Brain microvascular endothelial cell (primary cell): ENCODE results near the gene RALGPS1.

Source experiments
- DNase-seq: peaks from one replicate; pipeline ENCODE4 v3.0.0-alpha.2; 2020
- H3K27ac ChIP-seq: fragments of 250-450 bp; sonication (Bioruptor Pico); 2 replicates; pipeline ENCODE4 v1.5.1; 2020; ENCODE audit warnings: mild to moderate bottlenecking, moderate library complexity
- H3K27me3 ChIP-seq: fragments of 250-450 bp; sonication (Bioruptor Pico); replicated peaks from 2 replicates; pipeline ENCODE4 v1.5.1; 2020; ENCODE audit warnings: mild to moderate bottlenecking
- H3K36me3 ChIP-seq: fragments of 250-450 bp; sonication (Bioruptor Pico); replicated peaks from 2 replicates; pipeline ENCODE4 v1.5.1; 2020; ENCODE audit warnings: mild to moderate bottlenecking
- H3K4me3 ChIP-seq: 2 replicates; pipeline ENCODE4 v1.5.1; 2011; ENCODE audit warnings: low read depth, mild to moderate bottlenecking, control low read depth, low read length, moderate library complexity
- CTCF ChIP-seq: IDR thresholded peaks from 2 replicates; pipeline ENCODE4 v1.5.1; 2011; ENCODE audit warnings: low read depth, mild to moderate bottlenecking, moderate library complexity, low read length, control low read depth, inconsistent platforms; ENCODE audit errors: missing control alignments
- in situ Hi-C: cut with HindIII; loops from 2 replicates; pipeline ENCODE4 v1.10.0; 2017; ENCODE audit warnings: low sequenced_read_pairs, low pct_ligation_motif_present

Gene RALGPS1

DNA sequence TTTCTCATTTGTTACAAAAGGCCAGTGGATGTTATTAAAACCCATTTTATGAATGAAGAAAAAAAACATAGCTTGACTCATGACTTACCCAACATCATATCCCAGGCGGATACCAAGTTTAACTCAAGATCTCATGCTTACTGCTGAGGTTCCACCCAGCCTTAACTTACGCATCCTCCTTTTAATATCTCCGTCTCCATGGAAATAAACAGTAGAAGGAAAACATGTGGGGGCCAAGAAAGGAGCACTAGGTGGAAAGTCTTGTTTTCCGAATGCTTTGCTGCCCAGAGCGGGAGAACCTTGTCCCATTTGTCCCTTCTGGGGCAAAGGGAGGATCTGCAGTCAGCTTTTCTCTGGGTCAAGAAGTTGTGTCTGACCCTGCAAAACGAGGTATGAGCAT is 163.8 kb downstream of the RALGPS1 start:
- Histone ChIP-seq H3K27me3 (no peaks in the 10 kb centered on the region), H3K4me3 (no peak overlapping the region), H3K36me3 (no peaks in the 10 kb centered on the region), H3K27ac (no peak overlapping the region)
- DNase-seq, result no peak
- in situ Hi-C loops, result no loop called here
- TF ChIP-seq CTCF, result no peak

DNA sequence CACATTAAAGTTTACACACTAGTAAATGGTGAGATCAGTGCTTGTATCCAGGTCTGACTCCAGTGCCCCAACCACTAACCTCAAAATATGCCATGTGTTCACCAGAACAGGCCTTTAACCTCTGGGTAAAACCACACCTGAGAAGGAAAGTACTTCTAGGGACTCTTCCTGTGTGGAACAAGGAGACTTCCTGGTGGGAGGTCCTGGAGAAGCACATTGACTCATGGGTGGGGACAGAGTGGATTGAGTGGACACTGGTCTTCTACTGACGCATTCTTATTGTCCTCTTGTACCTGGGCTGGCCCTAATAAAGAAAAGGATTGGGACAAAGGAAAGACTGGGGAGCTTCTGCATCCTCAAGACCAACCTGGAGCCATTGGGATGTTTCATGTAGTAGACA is 164.4 kb downstream of the RALGPS1 start:
- TF ChIP-seq CTCF, result no peak

GRCh38 chr9:127079446-127080140 is 165.0 kb downstream of the RALGPS1 start:
- DNase-seq, result no peak
- TF ChIP-seq CTCF, result no peak
- Histone ChIP-seq H3K36me3 (no peaks in the 10 kb centered on the region), H3K27me3 (peaks cover 2% of the 10 kb centered on the region), H3K4me3 (no peak overlapping the region), H3K27ac (no peak overlapping the region)
- in situ Hi-C loops, result no loop called here

More for the DNA sequence above, 164.4 kb downstream of the RALGPS1 start:
- Histone ChIP-seq H3K27me3 (no peaks in the 10 kb centered on the region), H3K36me3 (no peaks in the 10 kb centered on the region), H3K4me3 (no peak overlapping the region), H3K27ac (no peak overlapping the region)
- DNase-seq, result no peak
- in situ Hi-C loops, result no loop called here

DNA sequence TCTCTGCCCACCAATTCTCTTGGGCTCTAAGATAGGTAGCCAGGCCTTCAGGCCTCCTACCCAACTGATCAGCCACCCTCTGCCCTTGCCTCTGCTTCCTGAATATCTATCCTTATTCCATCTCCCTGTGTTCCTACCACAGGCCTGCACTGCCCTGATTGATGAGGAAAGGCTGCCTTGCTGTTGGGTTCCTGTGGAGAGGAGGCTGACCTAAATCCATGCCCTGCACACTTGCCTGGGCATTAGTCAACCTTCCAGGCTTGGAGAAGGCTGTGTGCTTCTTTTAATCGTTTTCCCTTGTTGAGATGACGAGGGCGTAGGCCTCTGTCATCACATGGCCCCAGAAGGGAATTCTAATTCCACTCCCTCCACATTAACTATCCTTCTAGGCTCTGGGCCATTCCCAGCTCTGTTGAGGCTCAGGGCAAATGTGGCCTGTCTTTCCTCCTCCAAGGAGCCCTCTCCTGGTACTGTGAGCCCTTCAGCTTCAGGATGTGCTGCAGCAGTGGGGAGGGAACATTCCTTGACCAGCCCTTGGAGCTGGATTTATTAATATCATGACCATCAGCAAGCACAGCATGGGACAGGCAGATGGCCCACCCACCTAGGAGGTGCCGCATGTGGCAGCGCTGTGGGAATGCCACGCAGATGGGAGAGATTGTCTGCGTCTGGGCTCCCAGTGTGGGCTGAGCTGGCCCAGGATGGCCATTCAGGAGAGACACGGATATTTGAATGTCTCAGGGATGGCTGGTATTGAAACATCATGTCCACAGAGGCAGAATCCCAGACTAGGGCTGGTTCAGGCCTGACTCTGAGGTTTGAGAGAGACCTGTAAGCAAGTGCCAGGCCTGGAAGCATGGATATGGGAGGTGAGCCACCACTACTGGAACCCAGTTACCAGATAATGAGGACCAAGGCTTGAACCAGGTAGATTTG is 166.9 kb downstream of the RALGPS1 start:
- Histone ChIP-seq H3K4me3 (no peak overlapping the region), H3K36me3 (no peaks in the 10 kb centered on the region), H3K27me3 (peaks cover 2% of the 10 kb centered on the region), H3K27ac (no peak overlapping the region)
- in situ Hi-C loops, result no loop called here
- no peak for TF ChIP-seq CTCF
- no peak for DNase-seq

DNA sequence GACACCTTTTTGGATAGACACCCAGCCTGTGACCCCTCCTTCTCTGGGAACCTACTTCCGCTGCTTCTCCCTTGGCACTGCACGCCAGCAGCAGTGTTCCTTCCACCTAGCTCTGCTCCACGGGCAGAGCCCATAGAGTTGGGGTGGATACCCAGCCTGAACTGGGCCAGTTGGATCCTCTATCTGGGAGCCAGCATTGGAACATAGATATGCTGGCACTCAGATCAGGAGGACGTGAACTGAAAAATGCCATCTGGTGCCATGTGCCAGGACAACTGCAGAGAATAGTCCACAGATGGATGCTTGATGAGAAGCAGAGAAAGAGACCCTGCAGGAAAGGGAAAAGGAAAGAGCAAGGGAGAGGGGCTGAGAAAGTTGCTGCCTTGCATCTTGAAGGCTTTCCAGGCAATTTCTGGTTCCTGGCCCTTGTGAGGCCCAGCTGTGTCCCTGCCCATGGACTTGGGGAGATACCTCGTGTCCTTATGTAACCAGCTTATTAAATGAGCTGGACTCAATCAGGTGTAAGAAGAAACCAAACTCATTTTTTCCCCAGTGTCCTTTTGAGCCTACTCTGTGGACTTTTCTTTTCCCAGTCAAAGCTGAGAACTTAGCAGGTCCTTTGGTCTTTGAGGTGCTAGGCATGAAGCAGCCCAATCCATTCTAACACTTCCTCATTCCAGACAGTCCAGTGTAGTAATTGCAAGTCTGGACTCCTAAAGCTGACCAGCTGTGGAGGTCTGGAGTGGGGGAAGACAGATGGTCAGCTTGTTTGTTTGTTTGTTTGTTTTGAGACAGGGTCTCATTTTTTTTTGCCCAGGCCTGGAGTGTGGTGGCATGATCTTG is 168.8 kb downstream of the RALGPS1 start:
- H3K27me3 ChIP-seq, result peaks cover 4% of the 10 kb centered on the region
- in situ Hi-C loops, result no loop called here

More for the DNA sequence above, 168.8 kb downstream of the RALGPS1 start:
- Histone ChIP-seq H3K27ac (no peak overlapping the region), H3K4me3 (no peak overlapping the region), H3K36me3 (no peaks in the 10 kb centered on the region)
- no peak for TF ChIP-seq CTCF
- no peak for DNase-seq
